ENCODE data around the gene ATP2C1.
A peak's percentile ranks its signal among the peaks of the same experiment; 100 is the strongest.
"Not testable (repeated sequence)": the region's sequence is repeated elsewhere in the genome, so short reads cannot be mapped to it uniquely, and the experiment has no call there.

Gene ATP2C1

DNA sequence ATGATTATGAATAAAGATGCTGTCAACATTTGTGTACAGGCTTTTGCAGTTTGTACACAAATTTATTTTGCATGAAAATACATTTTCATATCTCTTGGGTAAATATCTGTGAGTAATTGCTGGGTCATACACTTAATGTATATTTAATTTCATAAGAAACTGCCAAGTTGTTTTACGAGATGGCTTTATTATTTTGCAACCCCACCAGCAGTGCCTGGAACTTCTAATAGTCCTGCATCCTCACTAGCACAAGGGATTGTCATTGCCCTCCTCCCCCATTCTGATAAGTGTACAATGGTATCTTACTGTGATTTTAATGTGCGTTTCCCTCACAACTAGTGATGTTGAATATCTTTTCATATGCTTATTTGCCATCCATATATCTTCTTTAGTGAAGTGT is 87.6 kb downstream of the ATP2C1 start:
- DNase-seq (ENCODE audit: low spot score), result no peak

DNA sequence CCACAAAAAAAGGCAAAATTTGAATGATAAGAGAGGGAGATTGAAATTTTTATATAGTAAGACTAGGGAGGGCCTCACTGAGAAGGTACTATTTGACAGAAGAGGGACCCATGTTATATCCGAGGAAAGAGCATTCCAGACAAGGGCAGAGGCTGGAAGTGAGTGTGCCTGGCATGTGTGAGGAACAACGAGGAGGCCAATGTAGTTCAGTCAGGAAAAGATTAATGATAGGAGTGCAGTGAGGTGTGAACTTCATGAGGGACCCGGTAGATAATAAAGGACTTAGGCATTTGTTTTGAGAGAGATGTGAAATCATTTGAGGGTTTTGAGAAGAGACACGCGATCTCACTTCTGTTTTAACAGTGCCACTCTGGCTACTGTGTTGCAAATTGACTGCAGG is 96.4 kb downstream of the ATP2C1 start:
- DNase-seq (ENCODE audit: low spot score), result no peak

DNA sequence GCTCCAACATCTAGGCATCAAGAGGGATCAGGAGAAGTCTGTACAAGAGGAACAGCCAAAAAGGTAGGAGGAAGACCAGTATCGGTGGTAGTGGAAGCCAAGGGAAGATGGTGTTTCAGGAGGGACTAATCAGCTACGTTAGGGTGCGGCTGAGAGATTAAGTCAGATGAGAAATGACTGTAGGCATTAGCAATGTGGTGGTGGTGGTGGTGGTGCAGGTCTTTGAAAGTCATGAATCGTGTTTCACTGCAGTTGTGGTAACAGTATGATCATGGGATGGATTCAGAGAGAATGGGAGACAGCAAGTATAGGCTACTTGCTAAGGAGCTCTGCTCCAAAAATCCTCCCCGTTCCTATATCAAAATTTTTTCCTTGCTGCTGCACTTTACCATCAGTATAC is 97.2 kb downstream of the ATP2C1 start:
- DNase-seq (ENCODE audit: low spot score), result no peak

- DNase-seq (ENCODE audit: low spot score), result no peak
Measured at GRCh38 chr3:130992344-130992743, 98.5 kb downstream of the ATP2C1 start.

DNA sequence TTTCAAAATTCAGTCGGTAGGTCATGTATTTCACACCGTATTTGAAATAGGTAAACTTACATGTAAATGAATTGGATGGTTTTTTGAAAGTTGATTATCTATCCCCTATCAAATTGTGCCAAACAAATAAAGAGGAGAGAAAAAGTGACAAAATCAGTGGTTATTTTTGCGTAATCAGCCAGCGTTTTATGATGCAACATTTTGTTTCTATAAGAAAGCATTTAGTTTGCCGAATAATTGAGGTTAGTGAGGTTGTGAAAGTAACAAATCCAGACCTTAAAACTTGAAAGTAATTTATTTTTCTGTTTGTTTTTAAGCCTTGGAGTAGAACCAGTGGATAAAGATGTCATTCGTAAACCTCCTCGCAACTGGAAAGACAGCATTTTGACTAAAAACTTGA is 103.4 kb downstream of the ATP2C1 start:
- no peak for DNase-seq (ENCODE audit: low spot score)

GRCh38 chr3:131001071-131001470 is 107.2 kb downstream of the ATP2C1 start:
- no peak for DNase-seq (ENCODE audit: low spot score)

DNA sequence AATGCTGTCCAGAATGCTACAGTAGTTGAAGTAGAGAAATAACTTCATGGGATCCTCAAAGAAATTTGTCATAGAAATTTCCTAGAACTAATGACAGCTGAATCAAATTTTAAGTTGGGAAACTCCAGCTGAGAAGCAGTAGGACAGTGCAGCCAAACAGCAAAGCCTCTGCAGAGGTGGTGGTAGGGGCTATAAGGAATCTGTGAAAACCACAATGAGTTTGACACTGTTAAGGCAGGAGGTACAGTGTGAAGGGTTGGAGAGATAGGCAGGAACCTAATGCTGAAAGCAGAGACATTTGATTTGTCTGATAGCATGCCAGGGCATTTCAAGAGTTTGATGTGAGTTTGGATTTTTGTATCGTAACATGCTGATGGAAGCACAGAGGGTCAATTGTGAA is 110.7 kb downstream of the ATP2C1 start:
- no peak for DNase-seq (ENCODE audit: low spot score)

DNA sequence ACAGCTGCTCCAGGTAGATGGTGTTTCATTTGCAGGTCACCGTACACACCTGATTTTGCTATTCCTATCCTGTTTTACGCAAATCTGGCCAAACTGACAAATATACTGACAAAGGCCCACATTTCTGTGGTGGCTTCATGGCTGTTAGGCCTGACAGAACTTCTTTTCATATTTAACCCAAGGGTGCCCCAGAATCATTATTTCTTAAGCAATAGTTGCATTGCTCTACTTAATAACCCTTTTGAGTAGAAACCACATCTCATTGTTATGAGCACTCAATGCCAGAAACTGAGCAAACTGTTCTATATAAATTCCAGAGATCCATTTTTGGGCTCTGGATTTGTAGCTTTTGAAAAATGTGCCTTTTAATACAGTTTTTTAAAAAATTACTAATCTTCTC is 113.4 kb downstream of the ATP2C1 start:
- no peak for DNase-seq (ENCODE audit: low spot score)

GRCh38 chr3:131007782-131008181 is 113.9 kb downstream of the ATP2C1 start:
- no peak for DNase-seq (ENCODE audit: low spot score)

- no peak for DNase-seq (ENCODE audit: low spot score)
Measured at GRCh38 chr3:131008326-131008725, 114.4 kb downstream of the ATP2C1 start.

GRCh38 chr3:131009698-131010097 is 115.8 kb downstream of the ATP2C1 start:
- DNase-seq (ENCODE audit: low spot score), result no peak

GRCh38 chr3:131018970-131019369 is 125.1 kb downstream of the ATP2C1 start:
- no peak for DNase-seq (ENCODE audit: low spot score)

GRCh38 chr3:131020122-131020693 is 126.3 kb downstream of the ATP2C1 start:
- no peak for DNase-seq (ENCODE audit: low spot score)

GRCh38 chr3:131025539-131025938 is 131.7 kb downstream of the ATP2C1 start:
- no peak for DNase-seq (ENCODE audit: low spot score)

DNA sequence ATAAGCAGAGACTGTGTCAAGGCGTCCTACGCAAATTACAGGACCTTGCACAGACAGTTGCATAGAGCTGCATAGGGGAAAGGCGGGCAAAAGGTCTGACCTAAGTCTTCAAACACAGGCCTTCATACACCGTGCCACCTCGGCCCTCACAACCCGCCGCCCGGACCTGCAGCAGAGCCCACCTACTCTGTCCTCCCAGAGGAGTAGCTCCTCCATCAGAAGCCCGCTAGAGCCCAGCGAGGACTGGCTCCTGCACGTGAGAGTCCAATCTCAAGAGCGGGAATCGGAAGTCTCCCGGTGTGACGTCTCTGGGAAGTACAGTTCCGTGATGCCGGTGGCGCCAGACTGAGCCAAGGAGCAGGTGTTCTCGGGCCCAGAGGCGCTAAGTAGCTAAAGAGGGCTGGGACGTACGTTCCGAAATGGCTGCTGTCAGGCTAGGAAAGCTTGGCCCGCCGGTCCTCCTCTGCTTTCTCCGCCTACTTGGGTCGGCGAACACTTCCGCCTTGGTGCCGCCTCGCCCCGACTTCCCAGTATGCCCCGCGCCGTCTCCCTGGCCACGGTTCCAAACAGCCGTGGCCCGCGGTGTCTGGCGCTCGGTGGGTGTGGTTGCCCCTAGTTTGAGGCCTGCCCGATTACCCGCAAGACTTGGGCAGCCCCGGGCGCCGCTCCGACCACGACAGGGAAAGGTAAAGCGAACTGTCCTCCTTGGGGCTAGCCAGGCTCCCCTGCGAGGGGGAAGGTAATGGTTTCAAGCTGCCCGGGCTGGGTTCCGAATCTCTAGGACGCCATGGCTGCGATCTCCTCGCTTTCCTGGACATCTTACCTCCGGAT is 132.7 kb downstream of the ATP2C1 start, which contains the start of the genes ASTE1 and NEK11:
TSS of gene ASTE1 (minus strand) at position 505 of the 831 bp plus-strand sequence. CDS start 1,519 bp downstream, outside the sequence.
TSS of gene NEK11 (plus strand) at position 557 of the 831 bp plus-strand sequence. CDS start 2,832 bp downstream, outside the sequence.
- peak; percentile 94 for DNase-seq (ENCODE audit: low spot score)

GRCh38 chr3:131028844-131029243 is 135.0 kb downstream of the ATP2C1 start:
- no peak for DNase-seq (ENCODE audit: low spot score)

DNA sequence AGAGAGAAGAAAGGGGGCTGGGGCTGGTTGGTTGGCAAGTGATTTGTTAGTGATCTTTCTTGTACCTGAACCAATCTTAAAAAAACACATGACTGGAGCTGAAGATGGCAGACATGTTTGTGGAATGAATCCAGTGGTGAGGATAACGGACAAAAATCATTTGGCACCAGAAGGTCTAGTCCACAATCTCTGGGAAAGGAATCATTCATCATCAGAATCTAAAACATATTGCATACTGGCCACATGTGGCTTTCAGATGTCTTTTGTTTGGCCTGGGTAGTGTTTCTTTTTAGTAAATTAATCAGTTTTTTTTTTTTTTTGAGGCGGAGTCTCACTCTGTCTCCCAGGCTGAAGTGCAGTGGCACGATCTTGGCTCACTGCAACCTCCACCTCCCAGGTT is 137.8 kb downstream of the ATP2C1 start:
- DNase-seq (ENCODE audit: low spot score), result no peak

DNA sequence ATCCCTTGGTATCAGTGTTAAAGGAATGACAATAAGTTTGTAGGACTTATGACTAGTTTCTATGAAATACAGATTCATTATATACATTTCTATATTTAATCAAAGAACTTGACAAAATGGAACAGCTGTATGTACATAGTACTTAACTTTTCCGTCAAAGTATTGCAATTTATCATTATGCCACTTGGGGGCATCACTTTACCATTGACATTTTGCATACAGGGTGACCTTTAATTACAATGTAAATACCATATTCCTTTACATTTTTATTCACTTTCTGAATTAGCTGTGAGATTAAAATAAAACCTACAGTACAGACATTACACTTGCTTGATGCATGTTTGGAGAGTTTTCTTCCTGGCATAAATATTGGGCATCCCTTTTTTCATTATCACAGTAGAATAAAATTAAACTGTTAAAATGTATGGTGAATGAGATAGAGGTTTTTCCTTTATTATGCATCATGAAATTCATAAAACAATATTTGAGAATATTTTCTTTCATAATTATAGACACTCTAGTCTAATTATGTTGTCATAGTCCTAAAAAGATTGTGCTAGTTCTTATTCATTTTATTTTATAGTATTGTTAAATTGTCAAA is 139.7 kb downstream of the ATP2C1 start:
- no peak for DNase-seq (ENCODE audit: low spot score)

DNA sequence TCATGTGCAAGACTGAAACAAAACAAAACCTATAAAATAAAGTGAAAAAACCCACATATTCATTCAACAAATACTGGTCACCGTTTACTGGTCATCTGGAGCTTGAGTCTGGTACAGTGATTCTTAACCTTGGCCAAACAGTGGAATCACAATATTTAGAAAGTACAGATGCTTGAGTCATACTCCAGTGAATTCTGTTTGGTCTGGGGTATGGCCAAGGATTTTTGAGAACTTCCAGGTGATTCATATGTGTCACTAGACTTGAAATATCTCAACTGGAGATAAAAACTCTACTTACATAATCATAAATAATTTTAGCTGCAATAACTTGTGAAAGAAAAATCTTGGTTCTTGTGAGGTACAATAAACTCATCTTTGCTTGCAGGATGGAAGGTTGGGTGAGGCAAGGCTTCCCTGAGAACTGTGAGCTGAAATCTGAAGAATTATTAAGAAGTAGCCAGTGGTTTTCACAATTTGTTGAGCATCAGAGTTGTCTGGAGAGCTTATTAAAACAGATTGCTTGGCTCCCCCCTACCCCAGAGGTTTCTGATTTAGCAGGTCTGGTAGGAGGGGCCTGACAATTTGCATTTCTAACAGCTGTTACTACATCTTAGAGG is 142.4 kb downstream of the ATP2C1 start:
- DNase-seq (ENCODE audit: low spot score), result no peak

- no peak for DNase-seq (ENCODE audit: low spot score)
Measured at GRCh38 chr3:131036986-131037385, 143.1 kb downstream of the ATP2C1 start.

GRCh38 chr3:131038326-131038725 is 144.4 kb downstream of the ATP2C1 start:
- no peak for DNase-seq (ENCODE audit: low spot score)

DNA sequence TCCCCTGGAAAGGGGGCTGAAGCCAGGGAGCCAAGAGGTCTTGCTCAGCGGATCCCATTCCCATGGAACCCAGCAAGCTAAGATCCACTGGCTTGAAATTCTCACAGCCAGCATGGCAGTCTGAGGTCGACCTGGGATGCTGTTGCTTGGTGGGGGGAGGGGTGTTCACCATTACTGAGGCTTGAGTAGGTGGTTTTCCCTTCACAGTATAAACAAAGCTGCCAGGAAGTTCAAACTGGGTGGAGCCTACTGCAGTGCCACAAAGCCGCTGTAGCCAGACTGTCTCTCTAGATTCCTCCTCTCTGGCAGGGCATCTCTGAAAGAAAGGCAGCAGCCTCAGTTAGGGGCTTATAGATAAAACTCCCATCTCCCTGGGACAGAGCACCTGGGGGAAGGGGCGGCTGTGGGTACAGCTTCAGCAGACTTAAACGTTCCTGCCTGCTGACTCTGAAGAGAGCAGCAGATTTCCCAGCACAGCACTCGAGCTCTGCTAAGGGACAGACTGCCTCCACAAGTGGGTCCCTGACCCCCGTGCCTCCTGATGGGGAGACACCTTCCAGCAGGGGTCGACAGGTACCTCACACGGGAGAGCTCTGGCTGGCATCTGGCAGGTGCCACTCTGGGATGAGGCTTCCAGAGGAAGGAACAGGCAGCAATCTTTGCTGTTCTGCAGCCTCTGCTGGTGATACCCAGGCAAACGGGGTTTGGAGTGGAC is 148.5 kb downstream of the ATP2C1 start:
- not testable (repeated sequence) for DNase-seq (ENCODE audit: low spot score)
